Karpas-422 (cell line): ENCODE results near the gene CXCR5. TPM values are rescaled to one million over a fixed set of nuclear protein-coding genes. Genes with fewer than 3 reads are reported as not detected.
A peak's percentile ranks its signal among the peaks of the same experiment; 100 is the strongest.

Source experiments
- DNase-seq: peaks from one replicate; pipeline ENCODE4 v3.0.0-alpha.2; 2015
- H2AFZ ChIP-seq: fragments of 200-600 bp; sonication (generic); 2 replicates; pipeline ENCODE4 v1.6.1; 2014; ENCODE audit warnings: antibody characterized with exemption, low read length, mixed read lengths
- H3K27ac ChIP-seq: fragments of 200-600 bp; sonication (generic); 2 replicates; pipeline ENCODE4 v1.5.1; 2014; ENCODE audit warnings: mild to moderate bottlenecking, low read length, moderate library complexity
- H3K27me3 ChIP-seq: fragments of 200-600 bp; sonication (generic); 2 replicates; pipeline ENCODE4 v1.6.1; 2014; ENCODE audit warnings: low read length, mixed read lengths
- H3K36me3 ChIP-seq: fragments of 200-600 bp; sonication (generic); 2 replicates; pipeline ENCODE4 v1.6.1; 2014; ENCODE audit warnings: low read length, mixed read lengths; ENCODE audit not compliant: insufficient read depth
- H3K4me1 ChIP-seq: fragments of 200-600 bp; sonication (generic); 2 replicates; pipeline ENCODE4 v1.6.1; 2014; ENCODE audit warnings: mild to moderate bottlenecking, low read length, mixed read lengths
- H3K4me2 ChIP-seq: fragments of 200-600 bp; sonication (generic); 2 replicates; pipeline ENCODE4 v1.6.1; 2014; ENCODE audit warnings: low read length, low read depth, mild to moderate bottlenecking; ENCODE audit not compliant: poor library complexity, severe bottlenecking
- H3K4me3 ChIP-seq: fragments of 200-600 bp; sonication (generic); 2 replicates; pipeline ENCODE4 v1.5.1; 2014; ENCODE audit warnings: mild to moderate bottlenecking, antibody characterized with exemption, low read length, mixed read lengths
- H3K79me2 ChIP-seq: fragments of 200-600 bp; sonication (generic); 2 replicates; pipeline ENCODE4 v1.6.1; 2014; ENCODE audit warnings: mild to moderate bottlenecking, low read length, mixed read lengths
- H3K9ac ChIP-seq: fragments of 200-600 bp; sonication (generic); 2 replicates; pipeline ENCODE4 v1.6.0; 2014; ENCODE audit warnings: low read length
- H3K9me2 ChIP-seq: fragments of 200-600 bp; sonication (generic), shearing (Covaris generic); replicated peaks from 2 replicates; pipeline ENCODE4 v1.6.0; 2014; ENCODE audit warnings: mild to moderate bottlenecking, low read length, moderate library complexity; ENCODE audit not compliant: insufficient read depth
- H3K9me3 ChIP-seq: fragments of 300-700, 200-600 bp; sonication (generic); 2 replicates; pipeline ENCODE4 v1.6.1; 2014; ENCODE audit warnings: low read length, mixed read lengths
- H4K20me1 ChIP-seq: fragments of 200-600 bp; sonication (generic); 2 replicates; pipeline ENCODE4 v1.6.1; 2014; ENCODE audit warnings: mild to moderate bottlenecking, antibody characterized with exemption, low read length, low read depth; ENCODE audit not compliant: insufficient read depth
- total RNA-seq: library from RNA; depleted of rRNA; stranded (reverse); fragments of >200 nt; shearing (Covaris generic); gene quantifications from 2 replicates; pipeline ENCODE4 v1.2.3, GENCODE V29; 2014; ENCODE audit warnings: low replicate concordance

CXCR5 gene
- total RNA-seq, 1 experiment from 2014 or later = 0.71 TPM

- Histone ChIP-seq H3K9me3 (no peaks in the 10 kb centered on the region), H3K4me3 (no peak overlapping the region), H3K27ac (no peak overlapping the region), H3K9ac (no peak overlapping the region), H3K79me2 (no peaks in the 10 kb centered on the region), H3K4me1 (peaks cover 29% of the 10 kb centered on the region), H2AFZ (no peak overlapping the region), H3K36me3 (no peaks in the 10 kb centered on the region), H3K4me2 (no peak overlapping the region), H3K27me3 (no peaks in the 10 kb centered on the region), H4K20me1 (no peaks in the 10 kb centered on the region), H3K9me2 (no peaks in the 10 kb centered on the region)
- DNase-seq = no peak
Observed at GRCh38 chr11:118910309-118911112, 26.8 kb downstream of the CXCR5 start.

- DNase-seq = no peak
- H4K20me1 ChIP-seq = no peaks in the 10 kb centered on the region
- H3K79me2 ChIP-seq = no peaks in the 10 kb centered on the region
- H3K9ac ChIP-seq = no peak overlapping the region
- no peaks in the 10 kb centered on the region for H3K9me3 ChIP-seq
- H3K27me3 ChIP-seq = no peaks in the 10 kb centered on the region
- no peak overlapping the region for H3K4me2 ChIP-seq
- H3K27ac ChIP-seq = no peak overlapping the region
- no peak overlapping the region for H3K4me3 ChIP-seq
- H3K4me1 ChIP-seq = peaks cover 34% of the 10 kb centered on the region
- no peaks in the 10 kb centered on the region for H3K9me2 ChIP-seq
- no peak overlapping the region for H2AFZ ChIP-seq
- no peaks in the 10 kb centered on the region for H3K36me3 ChIP-seq
Observed at GRCh38 chr11:118911113-118911879, 27.6 kb downstream of the CXCR5 start.

GRCh38 chr11:118911880-118912741, 28.4 kb downstream of the CXCR5 start:
- Histone ChIP-seq H3K9ac (no peak overlapping the region), H3K27me3 (no peaks in the 10 kb centered on the region), H3K79me2 (no peaks in the 10 kb centered on the region), H3K4me1 (peaks cover 34% of the 10 kb centered on the region), H3K27ac (no peak overlapping the region), H2AFZ (no peak overlapping the region), H4K20me1 (no peaks in the 10 kb centered on the region), H3K4me3 (no peak overlapping the region), H3K9me3 (no peaks in the 10 kb centered on the region), H3K9me2 (no peaks in the 10 kb centered on the region), H3K4me2 (no peak overlapping the region), H3K36me3 (no peaks in the 10 kb centered on the region)
- no peak for DNase-seq

GRCh38 chr11:118912742-118913410, 29.2 kb downstream of the CXCR5 start:
- Histone ChIP-seq H3K27ac (no peak overlapping the region), H3K36me3 (no peaks in the 10 kb centered on the region), H3K9me3 (no peaks in the 10 kb centered on the region), H3K4me1 (peaks cover 34% of the 10 kb centered on the region), H3K4me2 (no peak overlapping the region), H2AFZ (no peak overlapping the region), H3K9me2 (no peaks in the 10 kb centered on the region), H3K27me3 (no peaks in the 10 kb centered on the region), H3K9ac (no peak overlapping the region), H3K79me2 (no peaks in the 10 kb centered on the region), H4K20me1 (no peaks in the 10 kb centered on the region), H3K4me3 (no peak overlapping the region)
- DNase-seq = no peak

DNA sequence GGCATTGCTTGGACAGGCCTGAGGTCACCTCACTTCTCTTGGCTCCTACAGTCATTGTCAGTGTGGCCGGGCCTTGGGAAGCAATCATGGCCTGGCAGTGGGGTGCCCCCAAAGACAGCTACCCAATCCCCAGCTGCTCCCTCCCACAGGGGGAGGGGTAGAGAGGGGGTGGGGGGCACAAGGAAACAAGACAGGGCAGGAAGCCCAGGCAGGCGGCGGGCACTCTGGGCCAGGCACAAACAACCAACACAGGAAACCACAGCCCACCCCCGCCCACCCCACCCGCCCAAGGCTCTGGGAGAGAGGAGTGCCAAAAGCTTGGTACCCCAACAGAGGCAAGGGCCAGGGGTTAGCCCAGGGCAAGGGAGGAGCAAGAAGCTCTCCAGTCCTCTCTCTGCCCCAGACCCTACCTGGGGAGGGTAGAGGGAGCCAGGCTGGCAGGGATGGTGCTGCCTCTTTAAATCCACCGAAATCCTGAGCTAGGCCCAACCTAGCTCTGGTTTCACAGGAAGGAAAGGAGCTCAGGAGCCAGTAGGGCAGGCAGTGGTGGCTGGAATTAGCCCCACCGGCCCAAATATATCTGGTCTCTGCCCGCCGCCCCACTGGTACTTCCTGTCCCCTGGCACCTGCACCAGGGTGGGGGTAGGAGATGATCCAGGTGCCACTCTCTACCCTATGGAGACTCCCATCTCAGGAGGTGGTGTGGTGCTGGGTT, 29.9 kb downstream of the CXCR5 start:
- no peaks in the 10 kb centered on the region for H4K20me1 ChIP-seq
- DNase-seq = no peak
- no peaks in the 10 kb centered on the region for H3K9me2 ChIP-seq
- H3K27ac ChIP-seq = no peak overlapping the region
- H3K4me1 ChIP-seq = peaks cover 34% of the 10 kb centered on the region
- no peak overlapping the region; the same call in 1 of the 2 replicates for H3K9ac ChIP-seq
- H3K4me2 ChIP-seq = peak overlapping the region; percentile 32
- H2AFZ ChIP-seq = no peak overlapping the region
- H3K36me3 ChIP-seq = no peaks in the 10 kb centered on the region
- no peaks in the 10 kb centered on the region for H3K79me2 ChIP-seq
- no peaks in the 10 kb centered on the region for H3K27me3 ChIP-seq
- H3K9me3 ChIP-seq = no peaks in the 10 kb centered on the region
- no peak overlapping the region for H3K4me3 ChIP-seq

GRCh38 chr11:118914178-118914918, 30.7 kb downstream of the CXCR5 start:
- no peaks in the 10 kb centered on the region for H3K9me2 ChIP-seq
- no peaks in the 10 kb centered on the region for H3K79me2 ChIP-seq
- H4K20me1 ChIP-seq = no peaks in the 10 kb centered on the region
- DNase-seq = peak; percentile 65
- peak overlapping the region; percentile 32 for H3K4me2 ChIP-seq
- no peak overlapping the region for H3K9ac ChIP-seq
- H3K4me3 ChIP-seq = no peak overlapping the region
- peaks cover 34% of the 10 kb centered on the region for H3K4me1 ChIP-seq
- H3K36me3 ChIP-seq = no peaks in the 10 kb centered on the region
- H3K27ac ChIP-seq = 0 out of 2 replicates have a peak overlapping the region, but pooled peaks have one; percentile 45
- H3K9me3 ChIP-seq = no peaks in the 10 kb centered on the region
- H3K27me3 ChIP-seq = no peaks in the 10 kb centered on the region
- H2AFZ ChIP-seq = no peak overlapping the region

- Histone ChIP-seq H4K20me1 (no peaks in the 10 kb centered on the region), H3K4me2 (peak overlapping the region; percentile 35), H3K9me2 (no peaks in the 10 kb centered on the region), H3K27ac (peak overlapping the region; percentile 47; the same call in 1 of the 2 replicates), H3K79me2 (no peaks in the 10 kb centered on the region), H3K4me3 (no peak overlapping the region), H3K9me3 (no peaks in the 10 kb centered on the region), H3K36me3 (no peaks in the 10 kb centered on the region), H3K27me3 (no peaks in the 10 kb centered on the region), H3K9ac (no peak overlapping the region), H3K4me1 (peaks cover 34% of the 10 kb centered on the region), H2AFZ (no peak overlapping the region)
- peak; percentile 72 for DNase-seq
Observed at GRCh38 chr11:118914987-118915386, 31.3 kb downstream of the CXCR5 start.
